GM18498 (cell line): Measurements from ENCODE around the gene NSMF.

Source experiments
- ATAC-seq: cut with Tn5 transposase; IDR thresholded peaks from one replicate; pipeline ENCODE4 v1.9.1; 2021; ENCODE audit warnings: mild to moderate bottlenecking, moderate library complexity; ENCODE audit not compliant: unreplicated experiment

NSMF gene

DNA sequence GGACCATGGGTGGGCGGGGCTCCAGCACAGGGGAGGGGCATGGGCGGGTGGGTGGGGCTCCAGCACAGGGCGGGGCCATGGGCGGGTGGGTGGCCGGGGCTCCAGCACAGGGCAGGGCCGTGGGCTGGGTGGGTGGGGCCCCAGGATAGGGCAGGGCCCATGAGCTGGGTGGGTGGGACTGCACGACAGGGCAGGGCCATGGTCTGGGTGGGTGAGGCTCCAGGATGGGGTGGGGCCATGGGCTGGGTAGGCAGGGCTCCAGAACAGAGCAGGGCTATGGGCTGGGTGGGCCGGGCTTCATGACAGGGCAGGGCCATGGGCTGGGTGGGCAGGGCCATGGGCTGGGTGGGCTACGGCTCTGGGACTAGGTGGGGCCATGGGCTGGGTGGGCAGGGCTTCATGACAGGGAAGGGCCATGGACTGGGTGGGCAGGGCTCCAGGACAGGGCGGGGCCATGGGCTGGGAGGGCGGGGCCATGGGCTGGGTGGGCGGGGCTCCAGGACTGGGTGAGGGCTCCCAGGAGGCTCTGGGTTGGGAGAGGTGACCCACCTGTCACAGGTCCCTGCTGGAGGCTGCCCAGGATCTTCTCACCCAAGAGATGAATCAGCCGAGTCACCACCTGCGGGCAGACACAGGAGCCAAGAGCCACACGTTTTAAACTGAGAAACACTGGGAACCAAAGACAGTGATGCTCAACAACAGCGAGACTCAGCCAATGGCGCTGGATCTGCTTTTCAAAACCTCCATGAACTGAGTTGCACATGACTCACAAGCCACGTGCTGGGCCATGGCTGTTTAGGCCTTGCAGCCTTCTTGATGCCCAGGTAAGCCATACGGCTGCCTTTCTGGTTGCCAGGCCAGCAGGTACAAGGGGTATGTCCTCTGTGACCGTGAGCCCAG is 33.6 kb upstream of the NSMF start:
- ATAC-seq = no peak

- ATAC-seq = no peak
Measured at GRCh38 chr9:137491735-137492432, 32.8 kb upstream of the NSMF start.

- no peak for ATAC-seq
Measured at GRCh38 chr9:137490532-137491186, 31.5 kb upstream of the NSMF start.

- ATAC-seq = no peak
Measured at GRCh38 chr9:137488906-137489305, 29.8 kb upstream of the NSMF start.

- no peak for ATAC-seq
Measured at GRCh38 chr9:137488327-137488653, 29.2 kb upstream of the NSMF start.

DNA sequence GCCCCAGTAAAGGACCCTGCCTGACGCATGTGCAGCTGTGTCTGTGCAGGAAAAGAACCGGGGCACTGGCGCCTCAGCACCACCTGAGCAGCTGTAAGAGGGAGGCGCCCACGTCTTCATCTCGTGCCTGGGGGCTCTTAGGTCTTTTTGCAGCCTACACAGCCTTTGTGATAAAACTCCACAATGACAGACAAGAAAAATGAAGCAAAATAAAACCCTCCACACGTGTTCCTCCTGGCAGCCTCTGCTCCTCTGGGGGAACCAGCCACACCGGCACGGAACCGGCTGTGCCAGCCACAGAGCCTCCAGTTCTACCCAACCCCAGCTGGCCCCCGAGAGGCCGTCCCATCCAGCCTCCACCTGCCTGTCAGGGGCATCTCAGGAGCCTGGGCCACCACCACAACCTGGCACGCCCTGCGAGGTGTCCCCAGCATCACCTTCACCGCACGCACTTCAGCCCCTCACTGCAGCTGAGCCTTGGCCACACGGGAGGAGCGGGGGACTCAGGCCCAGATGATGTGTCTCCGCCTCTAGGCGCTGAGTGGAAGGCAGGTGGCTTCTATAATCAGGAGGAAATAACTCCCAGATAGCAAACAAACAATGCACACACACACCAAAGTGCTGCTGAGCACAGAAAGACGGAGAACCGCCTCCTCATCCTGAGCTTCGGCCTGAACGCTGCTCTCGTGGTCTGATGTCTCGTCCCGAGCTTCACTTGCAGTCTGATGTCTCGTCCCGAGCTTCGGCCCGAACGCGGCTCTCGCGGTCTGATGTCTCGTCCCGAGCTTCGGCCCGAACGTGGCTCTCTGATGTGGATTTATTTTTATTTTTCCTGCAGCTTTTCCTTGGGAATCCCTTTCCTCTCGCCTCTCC is 28.6 kb upstream of the NSMF start:
- ATAC-seq = no peak

- ATAC-seq = no peak
Measured at GRCh38 chr9:137486545-137487453, 27.7 kb upstream of the NSMF start.

DNA sequence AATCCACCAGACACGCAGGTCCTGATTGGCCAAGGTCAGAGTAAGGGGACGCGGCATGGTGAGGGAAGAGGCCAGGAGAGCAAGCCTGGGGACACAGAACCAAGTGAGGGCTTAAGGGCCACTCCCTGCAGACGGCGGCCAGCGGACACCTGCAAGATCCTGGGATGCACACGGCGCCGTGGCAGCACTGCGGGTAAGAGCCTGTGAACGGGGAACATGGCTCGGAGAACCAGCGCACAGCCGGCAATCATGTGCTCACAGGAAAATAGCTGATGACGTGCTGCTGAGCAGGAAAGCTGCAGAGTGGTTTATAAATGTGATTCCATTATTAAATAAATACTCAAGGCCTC is 27.0 kb upstream of the NSMF start:
- ATAC-seq = no peak

DNA sequence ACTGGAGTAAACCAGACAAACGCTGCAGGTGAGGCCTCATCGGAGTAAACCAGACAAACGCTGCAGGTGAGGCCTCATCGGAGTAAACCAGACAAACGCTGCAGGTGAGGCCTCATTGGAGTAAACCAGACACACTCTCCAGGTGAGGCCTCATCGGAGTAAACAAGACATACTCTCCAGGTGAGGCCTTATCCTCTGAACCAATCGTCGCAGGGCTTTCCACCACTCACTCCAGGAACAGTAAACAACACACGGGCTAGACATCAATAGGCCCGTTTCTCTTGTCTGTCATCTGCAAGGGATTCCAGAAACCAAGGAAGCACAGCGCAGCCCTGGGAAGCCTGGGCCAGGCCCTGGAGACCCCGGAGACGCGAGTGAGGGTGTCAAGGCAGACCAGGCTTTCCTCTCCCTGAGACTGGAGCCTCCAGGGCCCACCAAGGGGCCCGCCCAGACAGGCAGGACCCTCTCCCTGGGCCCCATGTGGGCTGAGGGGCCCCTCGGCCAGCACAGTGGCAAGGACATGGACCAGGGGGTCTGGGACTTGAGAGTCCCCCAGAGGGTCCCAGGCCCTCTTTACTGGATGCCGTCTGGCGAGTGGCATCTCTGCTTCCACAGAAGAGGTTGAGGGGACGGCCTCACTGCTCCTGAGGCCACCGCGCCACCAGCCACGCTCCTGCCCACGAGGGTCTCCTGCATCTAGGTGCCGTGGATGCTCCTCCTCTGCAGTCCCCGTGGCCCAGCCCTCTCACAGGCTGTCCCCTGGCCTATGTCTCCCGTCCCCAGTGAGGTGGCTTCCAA is 26.4 kb upstream of the NSMF start:
- ATAC-seq = no peak

DNA sequence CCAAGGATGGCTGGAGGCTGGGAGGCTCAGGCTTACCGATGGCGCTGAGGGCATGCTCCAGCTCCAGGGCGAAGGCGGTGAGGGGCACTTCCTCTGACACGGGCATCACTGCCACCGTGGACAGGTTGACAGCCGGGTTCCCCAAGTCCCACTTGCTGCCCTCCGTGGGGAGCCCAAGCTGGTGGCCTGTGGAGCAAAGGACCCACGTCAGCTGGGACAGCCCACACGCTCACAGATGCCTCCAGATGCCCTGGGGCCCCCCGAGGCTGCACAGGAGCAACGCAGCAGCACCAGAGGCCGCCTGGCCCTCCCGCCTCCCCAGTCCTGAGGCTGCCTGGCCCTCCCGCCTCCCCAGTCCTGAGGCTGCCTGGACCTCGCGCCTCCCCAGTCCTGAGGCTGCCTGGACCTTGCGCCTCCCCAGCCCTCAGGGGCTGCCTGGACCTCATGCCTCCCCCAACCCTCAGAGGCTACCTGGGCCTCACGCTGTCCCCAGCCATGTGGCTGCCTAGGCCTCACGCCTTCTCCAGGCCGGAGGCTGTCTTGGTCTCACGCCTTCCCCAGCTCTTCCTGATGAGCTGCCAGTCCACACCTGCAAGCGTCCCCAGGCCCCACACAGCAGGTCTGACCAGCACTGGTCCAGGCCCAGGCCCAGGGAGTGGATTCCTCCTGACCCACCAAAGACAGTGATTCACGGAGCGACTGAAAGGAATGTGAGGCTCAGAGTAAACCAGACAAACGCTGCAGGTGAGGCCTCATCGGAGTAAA is 25.6 kb upstream of the NSMF start:
- ATAC-seq = no peak

- ATAC-seq = no peak
Measured at GRCh38 chr9:137482094-137482781, 23.1 kb upstream of the NSMF start.

DNA sequence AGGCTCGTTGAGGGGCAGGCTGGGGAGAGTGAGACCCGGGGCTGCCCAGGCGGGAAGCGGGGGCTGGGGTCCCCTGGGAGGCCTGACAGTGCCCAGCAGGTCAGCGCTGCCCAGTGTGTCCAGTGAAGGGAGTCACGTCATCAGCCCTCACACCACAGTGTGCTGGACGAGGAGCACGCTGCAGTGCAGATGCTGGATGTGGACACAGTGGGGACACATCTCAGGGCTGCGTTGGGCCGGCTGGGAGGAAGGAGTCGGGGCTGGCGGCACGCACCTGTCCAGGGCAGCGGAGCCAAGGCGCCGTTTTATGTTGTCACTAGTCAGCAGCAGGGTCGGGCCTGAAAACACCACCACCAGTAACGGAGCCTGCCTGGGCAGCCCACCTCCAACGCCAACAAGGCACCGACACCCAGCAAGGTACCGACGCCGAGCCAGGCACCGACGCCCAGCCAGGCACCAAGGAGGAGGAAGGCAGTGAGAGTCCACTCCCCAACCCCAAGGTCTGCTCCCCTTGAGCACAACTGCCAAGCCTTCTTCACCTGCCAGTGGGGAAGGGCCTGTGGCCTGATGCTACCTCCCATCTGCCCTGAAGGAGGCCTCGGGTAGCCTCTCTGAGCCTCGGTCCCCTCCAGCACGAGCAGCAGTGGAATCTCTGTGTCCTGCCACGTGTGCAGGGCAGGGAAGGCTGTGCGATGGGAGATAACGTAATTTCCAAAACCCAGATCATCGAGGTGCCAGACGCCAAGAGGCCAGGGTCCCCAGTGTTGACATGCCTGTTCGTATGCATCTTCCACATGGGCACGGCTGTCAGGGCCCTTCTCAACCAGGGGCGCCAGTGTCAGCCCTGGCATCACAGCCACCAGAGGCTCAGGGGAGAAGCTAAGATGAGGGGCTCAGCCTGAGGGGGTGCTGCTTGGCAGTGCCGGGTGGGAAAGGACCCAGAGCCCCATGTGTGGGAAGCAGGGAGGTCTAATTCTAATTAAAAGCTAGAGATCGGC is 21.9 kb upstream of the NSMF start:
- no peak for ATAC-seq

DNA sequence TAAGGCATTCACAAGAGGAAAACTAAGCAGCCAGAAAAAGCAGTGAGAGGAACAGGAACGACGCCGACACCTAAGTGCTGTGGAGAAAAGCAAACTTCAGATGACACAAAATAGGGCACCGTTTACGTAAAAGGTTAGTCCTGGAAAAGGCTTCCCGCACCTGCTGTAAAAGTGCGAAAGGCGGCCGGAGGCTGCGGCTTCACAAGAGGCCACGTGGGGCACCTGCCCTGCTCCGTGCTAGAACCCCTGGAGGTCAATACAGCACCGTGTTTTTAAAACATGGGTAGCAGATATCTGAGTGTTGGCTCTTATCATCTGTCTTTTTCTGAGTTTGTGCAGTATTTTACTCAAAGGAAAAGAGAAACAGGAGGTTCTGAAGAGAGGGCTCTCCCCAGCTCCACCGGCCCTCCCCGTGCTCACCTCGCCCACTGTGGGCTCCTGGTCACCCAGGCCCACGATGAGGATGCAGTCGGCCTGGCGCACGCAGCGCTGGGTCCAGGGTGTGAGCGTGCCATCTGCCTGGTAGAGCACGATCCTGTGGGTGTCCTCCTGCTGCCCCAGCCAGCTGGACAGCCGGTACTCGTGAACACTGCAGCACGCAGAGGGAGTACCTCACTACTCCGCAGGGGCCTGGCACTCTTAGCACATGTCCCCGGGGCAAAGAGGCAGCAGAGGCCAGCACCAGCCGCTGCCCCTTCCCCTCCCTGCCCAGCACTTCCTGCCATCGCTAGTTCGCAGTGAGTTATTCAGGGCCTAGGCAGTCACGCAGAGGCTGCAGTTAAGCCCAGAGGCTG is 21.0 kb upstream of the NSMF start:
- no peak for ATAC-seq

DNA sequence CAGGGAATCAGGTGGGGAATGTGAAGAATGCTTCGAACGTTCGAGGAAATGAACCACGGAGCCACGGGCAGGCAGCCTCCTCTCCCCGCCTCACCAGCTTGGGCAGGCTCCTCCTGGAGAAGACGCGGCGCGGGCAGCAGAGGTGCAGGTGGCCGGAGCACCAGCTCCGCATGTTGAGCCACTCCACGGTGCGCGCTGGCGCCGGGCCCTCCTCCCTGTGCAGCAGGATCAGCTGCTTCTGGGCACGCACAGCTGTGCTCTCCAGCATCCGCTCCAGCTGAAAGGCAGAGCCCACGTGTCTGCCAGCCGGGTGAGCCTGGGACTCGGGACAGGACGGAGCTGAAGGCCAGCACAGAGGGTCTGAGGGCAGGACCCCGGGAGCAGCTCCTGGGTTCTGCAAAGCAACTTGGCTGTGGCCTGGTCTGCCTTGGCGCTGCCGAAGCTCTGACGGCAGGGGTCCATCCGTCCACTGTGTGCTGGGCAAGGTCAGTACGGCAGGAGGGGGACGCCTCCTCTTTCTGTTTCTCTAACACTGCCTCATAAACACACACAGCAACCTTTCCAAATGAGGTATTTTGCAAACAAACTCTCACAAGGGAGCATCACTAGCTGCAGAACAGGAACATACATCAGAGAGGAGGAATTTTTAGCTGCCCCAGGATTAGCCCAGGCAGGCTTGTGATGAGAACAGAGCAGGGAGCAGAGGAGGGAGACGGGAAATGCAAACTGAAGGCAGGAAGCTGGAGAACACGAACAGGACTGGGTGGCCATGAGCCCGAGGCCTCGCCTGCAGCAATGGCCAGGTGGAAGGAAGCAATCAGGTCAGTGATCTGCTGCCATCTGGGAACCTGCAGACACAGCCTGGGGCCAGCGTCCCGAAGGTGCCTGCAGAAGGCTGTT is 20.1 kb upstream of the NSMF start:
- ATAC-seq = no peak

- ATAC-seq = no peak
Measured at GRCh38 chr9:137478613-137478961, 19.5 kb upstream of the NSMF start.
